GM18867 (cell line): ENCODE results near the gene ARRDC4.

Experiments
- ATAC-seq: cut with Tn5 transposase; IDR thresholded peaks from one replicate; pipeline ENCODE4 v1.9.1; 2021; ENCODE audit warnings: mild to moderate bottlenecking, moderate library complexity; ENCODE audit not compliant: unreplicated experiment

The ARRDC4 gene

GRCh38 chr15:97995881-97996603, 35.5 kb downstream of the ARRDC4 start:
- no peak for ATAC-seq

DNA sequence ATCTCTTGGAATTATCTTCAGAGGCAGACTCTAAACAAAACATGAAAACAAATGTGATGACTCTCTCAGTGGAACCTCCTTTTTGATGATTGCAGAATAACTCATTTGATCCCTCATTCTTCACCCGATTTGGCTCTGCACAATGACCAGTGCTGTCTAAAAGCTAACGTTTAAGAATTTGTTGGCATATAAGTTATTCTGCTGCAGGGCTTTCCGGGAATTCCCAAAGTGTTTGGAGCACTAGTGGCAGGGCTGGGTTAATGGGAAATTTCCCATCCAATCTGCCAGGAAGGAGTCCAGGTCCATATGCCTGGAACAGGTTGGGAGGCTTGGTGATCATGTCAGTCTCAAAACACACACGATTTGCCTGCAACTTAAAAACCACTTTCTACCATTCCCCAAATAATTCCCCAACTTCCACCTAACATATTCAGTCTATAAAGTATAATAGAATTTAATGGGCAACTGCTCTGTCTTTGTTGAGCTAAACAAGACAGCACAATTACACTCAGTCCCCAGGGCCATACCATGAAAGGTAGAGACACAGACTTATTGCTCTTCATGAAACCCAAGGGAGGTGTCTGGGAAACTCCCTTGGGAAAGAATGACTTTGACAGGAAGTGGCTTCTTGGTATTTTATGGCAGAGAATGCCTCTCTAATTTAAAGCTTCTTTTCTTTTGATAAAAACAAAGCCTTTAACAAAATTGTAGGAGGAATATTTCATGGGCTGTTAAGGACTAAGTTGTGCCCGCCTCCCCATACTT, 38.0 kb downstream of the ARRDC4 start:
- ATAC-seq: no peak

- ATAC-seq: no peak
Observed at GRCh38 chr15:98000249-98001203, 40.0 kb downstream of the ARRDC4 start.

DNA sequence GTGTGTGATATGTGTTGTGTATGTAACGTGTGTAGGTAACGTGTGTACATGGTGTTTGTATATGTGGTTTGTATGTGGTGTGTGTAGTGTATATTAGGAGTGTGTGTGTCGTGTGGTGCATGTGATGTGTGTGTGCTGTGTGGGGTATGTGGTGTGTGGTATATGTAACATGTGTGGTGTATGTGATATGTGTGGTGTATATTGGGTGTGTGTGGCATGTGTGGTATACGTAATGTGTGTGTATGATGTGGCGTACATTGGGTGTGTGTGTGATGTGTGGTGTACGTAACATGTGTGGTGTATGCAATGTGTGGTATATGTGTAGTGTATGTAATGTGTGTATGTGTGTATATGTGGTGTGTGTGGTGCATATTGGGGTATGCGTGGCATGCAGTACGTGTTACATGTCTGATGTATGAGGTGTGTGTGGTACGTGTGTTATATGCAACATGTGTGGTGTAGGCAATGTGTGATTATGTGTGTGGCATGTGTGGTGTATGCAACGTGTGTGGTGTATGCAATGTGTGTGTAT, 41.2 kb downstream of the ARRDC4 start:
- no peak for ATAC-seq

DNA sequence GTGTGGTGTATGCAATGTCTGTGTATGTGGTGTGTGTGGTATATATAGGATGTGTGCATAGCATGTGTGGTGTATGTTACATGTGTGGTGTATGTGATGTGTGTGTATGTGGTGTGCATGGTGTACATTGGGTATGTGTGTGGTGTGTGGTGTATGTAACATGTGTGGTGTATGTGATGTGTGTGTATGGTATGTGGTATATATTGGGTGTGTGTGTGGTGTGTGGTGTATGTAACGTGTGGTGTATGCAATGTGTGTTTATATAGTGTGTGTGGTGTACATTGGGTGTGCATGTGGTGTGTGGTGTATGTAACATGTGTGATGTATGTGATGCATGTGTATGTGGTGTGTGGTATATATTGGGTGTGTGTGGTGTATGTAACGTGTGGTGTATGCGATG, 41.9 kb downstream of the ARRDC4 start:
- no peak for ATAC-seq

DNA sequence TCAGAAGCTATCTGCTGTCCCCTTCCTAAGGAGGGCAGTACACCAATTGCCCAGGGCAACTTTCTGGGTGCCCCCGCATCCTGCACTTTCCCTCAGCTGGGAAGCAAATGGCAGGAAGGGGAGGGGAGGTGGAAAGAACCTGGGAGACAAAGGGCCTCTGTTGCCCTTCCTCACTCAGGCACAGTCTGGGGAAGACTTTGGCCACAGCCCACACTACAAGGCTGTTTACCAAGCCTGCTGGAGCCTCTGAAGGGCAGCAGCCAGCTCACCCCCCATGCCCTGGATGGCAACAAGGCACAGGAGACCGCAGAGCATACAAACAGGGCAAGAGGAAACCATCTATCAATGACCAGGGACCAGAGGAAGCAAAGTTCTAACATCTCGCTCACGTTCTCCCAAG, 42.4 kb downstream of the ARRDC4 start:
- ATAC-seq: no peak

DNA sequence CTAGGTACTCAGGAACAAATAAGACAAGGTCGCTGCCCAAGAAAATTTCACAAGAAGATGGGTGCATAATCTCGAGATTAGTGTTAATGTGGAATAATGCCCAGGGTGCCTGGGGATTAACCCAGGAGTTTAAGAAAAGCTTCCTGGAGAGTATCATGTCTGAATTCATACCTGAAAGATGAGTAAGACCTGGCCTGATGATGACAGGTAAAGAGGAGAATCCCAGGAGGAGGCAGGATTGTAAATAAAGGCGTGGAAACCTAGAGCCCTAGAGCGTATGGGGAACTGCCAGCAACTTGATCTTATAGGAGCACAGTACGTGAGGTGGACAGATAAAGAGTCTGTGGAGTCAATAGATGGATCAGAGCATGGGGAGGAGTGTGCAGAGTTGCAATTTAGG, 43.0 kb downstream of the ARRDC4 start:
- no peak for ATAC-seq

- ATAC-seq: no peak
Observed at GRCh38 chr15:98003996-98004395, 43.5 kb downstream of the ARRDC4 start.

- no peak for ATAC-seq
Observed at GRCh38 chr15:98005659-98006058, 45.2 kb downstream of the ARRDC4 start.

- ATAC-seq: no peak
Observed at GRCh38 chr15:98009169-98009568, 48.7 kb downstream of the ARRDC4 start.

GRCh38 chr15:98009971-98010370, 49.5 kb downstream of the ARRDC4 start:
- ATAC-seq: no peak

DNA sequence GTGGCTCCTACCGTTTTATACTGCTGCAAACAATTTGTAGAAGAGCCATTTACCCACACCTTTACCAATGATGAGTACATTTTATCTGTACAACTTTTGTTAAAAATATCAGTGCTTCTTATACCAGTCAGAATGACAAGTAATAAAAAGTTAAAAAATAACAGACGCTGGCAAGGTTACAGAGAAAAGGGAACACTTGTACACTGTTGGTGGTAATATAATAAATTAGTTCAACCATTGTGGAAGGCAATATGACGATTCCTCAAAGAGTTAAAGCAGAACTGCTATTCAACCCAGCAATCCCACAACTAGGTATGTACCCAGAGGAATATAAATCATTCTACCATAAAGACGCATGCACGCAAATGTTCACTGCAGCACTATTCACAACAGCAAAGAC, 51.9 kb downstream of the ARRDC4 start:
- no peak for ATAC-seq

- ATAC-seq: no peak
Observed at GRCh38 chr15:98013631-98014030, 53.1 kb downstream of the ARRDC4 start.

GRCh38 chr15:98017150-98017964, 56.9 kb downstream of the ARRDC4 start:
- no peak for ATAC-seq

DNA sequence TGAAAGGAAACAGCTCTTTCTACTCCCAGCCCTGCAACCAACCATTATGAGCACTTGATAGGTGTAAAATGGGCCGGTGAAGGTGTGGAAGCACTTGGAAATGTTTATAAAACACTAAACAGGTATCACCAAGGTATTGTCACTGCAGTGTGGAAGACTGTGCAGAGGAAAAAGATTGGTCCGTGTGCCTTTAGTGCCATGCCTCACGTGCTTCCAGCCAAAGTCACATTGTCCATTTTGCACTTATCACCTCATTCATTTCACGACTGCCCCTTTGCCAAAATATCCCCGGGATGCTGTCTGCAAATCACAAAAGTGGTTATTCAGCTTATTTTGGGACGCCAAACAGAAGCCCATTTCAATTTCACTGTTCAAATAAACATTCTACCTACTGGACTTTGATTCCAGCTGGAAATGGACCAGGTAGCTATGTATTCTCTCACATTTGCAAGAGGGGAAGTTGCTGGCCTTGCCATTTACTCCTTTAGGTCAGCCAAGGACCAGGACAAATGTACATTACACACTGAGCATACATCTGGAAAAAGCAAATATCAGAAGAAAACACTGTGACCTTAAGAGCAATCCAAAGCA, 58.4 kb downstream of the ARRDC4 start:
- no peak for ATAC-seq
